C1 segment of cervical spinal cord (tissue), 14 donors: Measurements from ENCODE around the gene SEL1L3.

Experiments used
- DNase-seq, 14 donors: peaks; one replicate each; lab custom pipeline; 2025; lab: John Stamatoyannopoulos, UW

The SEL1L3 gene

GRCh38 chr4:25818371-25818871, 44.4 kb downstream of the SEL1L3 start:
- DNase-seq, result peak in 1 of 14 donors; percentile 63

- no peak for DNase-seq
Measured at GRCh38 chr4:25817059-25817681, 45.6 kb downstream of the SEL1L3 start.

GRCh38 chr4:25816591-25817058, 46.2 kb downstream of the SEL1L3 start:
- no peak for DNase-seq

- DNase-seq, result no peak
Measured at GRCh38 chr4:25815586-25815985, 47.2 kb downstream of the SEL1L3 start.

- peak in 8 of 14 donors; percentile 8 to 41 (median 22) for DNase-seq
Measured at GRCh38 chr4:25814301-25815136, 48.3 kb downstream of the SEL1L3 start.

- peak in 1 of 14 donors; percentile 90 for DNase-seq
Measured at GRCh38 chr4:25813448-25814106, 49.2 kb downstream of the SEL1L3 start.

GRCh38 chr4:25811841-25812240, 50.9 kb downstream of the SEL1L3 start:
- no peak for DNase-seq

GRCh38 chr4:25811374-25811690, 51.5 kb downstream of the SEL1L3 start:
- no peak for DNase-seq

- DNase-seq, result no peak
Measured at GRCh38 chr4:25810461-25811373, 52.1 kb downstream of the SEL1L3 start.

GRCh38 chr4:25809996-25810395, 52.8 kb downstream of the SEL1L3 start:
- peak in 2 of 14 donors; percentile 34 to 98 for DNase-seq

GRCh38 chr4:25807102-25807728, 55.6 kb downstream of the SEL1L3 start:
- no peak for DNase-seq

- no peak for DNase-seq
Measured at GRCh38 chr4:25805255-25805860, 57.4 kb downstream of the SEL1L3 start.

- no peak for DNase-seq
Measured at GRCh38 chr4:25803720-25804225, 59.0 kb downstream of the SEL1L3 start.

GRCh38 chr4:25801594-25801993, 61.2 kb downstream of the SEL1L3 start:
- DNase-seq, result no peak

- no peak for DNase-seq
Measured at GRCh38 chr4:25800245-25800644, 62.5 kb downstream of the SEL1L3 start.

- peak in 1 of 14 donors; percentile 45 for DNase-seq
Measured at GRCh38 chr4:25799522-25799921, 63.3 kb downstream of the SEL1L3 start.

- no peak for DNase-seq
Measured at GRCh38 chr4:25797136-25797535, 65.7 kb downstream of the SEL1L3 start.

- DNase-seq, result no peak
Measured at GRCh38 chr4:25795566-25796454, 67.0 kb downstream of the SEL1L3 start.

- DNase-seq, result no peak
Measured at GRCh38 chr4:25795091-25795490, 67.7 kb downstream of the SEL1L3 start.
